Measurements from ENCODE around the gene PRELP.
"Not testable (repeated sequence)": the region's sequence is repeated elsewhere in the genome, so short reads cannot be mapped to it uniquely, and the experiment has no call there.

Gene PRELP

DNA sequence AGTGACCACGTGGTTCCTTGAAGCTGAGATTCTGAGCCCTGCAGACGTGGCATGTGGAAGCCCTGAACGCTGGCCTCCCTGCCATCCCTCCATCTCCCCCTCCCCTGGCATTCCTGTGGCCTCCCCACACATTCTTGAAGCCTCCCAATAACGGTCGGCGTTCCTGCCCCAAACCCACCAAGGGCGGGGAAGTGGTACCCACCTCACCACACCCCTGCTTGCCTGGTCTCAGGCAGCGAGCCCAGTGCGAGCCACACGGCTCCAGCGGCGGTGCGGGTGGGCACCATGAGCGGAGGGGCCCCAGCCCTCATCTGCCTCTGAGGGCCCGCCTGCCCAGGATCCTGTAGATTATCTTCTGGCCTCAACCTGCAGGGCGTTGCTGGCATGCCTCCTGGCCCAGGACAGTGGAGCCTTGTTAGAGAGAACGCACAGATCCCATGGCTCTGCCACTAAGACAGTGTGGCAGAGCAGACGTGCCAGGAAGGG, 20.6 kb upstream of the PRELP start:
- DNase-seq: peak; percentile 84

DNA sequence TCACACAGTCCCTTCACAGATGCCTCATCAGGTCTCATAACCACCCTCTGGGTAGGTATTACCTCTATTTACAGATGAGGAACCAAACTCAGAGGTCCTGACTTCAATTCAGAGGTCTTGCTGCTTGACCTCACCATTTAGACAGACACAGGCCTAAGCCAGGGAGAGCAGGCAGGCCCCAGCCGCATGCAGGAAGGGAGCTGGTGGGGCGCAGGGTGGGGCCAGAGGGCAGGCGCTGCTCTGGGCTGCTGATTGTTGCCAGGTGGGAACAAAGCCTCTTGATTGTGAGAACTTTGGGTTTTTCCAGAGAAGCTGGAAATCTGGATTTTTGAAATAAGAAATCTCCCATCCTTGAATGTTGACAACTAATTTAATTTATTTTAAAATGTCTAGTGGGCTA, 19.9 kb upstream of the PRELP start:
- DNase-seq: no peak

DNA sequence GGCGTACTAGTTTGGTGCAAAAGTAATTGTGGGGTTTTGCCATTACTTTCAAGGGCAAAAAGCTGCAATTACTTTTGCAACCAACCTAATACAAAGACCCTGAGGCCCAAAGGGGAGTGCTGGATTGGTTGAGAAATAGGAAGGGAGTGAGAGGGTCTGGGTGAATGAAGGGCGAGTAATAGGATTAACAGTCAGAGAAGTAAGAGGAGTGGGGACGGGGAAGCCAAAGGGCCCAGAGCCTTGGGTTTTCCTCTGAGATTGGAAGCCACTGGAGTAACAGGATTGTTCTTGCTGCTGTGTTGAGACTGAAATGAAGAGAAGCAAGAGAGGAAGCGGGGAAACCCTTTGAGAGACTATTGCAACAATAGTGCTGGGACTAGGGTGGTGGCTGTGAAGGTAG, 19.0 kb upstream of the PRELP start:
- DNase-seq: no peak

DNA sequence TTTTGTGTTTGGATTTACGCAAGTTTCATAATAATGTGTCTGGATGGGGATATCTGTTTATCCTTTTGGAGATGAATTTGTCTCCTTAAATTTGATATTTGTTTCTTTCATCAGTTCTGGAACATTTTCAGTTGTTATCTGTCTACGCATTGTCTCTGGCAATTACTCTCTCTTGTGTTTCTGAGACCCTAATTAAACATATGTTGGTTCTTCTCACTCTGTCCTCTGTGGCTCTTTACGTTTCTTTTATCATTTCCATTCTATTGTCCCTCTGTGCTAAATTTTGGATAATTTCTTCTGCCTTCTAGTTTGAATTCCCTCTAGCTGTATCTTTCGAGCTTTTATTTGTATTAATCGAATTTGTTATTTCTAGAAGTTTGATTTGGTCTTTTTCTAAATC, 17.5 kb upstream of the PRELP start:
- no peak for DNase-seq

DNA sequence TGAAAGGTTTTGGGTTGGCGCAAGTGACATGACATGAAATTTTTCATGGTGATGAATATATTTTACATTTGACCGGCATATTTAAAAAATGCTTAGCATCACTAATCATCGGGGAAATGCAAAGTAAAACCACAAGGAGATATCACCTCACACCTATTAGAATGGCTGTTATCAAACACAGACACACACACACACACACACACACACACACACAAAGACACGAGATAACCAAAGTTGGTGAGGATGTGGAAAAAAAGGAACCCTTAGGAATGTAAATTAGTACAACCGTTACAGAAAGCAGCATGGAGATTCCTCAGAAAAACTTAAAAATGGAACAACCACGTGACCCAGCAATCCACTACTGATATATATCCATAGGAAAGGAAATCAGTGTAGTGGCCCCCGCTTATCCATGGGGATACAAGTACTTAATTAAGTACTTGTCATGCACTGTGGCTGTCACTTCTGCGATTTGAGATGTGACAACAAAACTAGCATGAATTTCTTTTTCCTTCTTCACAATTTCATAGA, 15.9 kb upstream of the PRELP start:
- DNase-seq: no peak

DNA sequence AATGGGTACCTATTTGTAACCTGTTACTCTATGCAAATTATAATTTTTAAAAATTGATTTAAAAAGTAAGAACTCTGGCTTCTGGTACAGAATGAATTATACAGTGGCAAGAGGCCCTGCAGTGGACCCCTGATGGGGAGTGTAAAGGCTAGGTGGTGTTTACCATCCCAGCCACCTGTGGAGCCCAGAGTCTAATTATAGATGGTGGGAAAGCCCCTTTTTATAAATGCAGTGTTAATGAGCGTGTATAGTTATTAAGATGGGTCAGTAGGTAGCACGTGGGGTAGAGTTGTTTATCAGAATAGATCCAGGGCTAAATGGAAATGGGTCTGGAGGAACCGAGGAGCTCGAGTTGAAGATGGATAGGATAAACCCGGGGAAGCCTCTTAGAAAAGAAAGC, 13.9 kb upstream of the PRELP start:
- no peak for DNase-seq

DNA sequence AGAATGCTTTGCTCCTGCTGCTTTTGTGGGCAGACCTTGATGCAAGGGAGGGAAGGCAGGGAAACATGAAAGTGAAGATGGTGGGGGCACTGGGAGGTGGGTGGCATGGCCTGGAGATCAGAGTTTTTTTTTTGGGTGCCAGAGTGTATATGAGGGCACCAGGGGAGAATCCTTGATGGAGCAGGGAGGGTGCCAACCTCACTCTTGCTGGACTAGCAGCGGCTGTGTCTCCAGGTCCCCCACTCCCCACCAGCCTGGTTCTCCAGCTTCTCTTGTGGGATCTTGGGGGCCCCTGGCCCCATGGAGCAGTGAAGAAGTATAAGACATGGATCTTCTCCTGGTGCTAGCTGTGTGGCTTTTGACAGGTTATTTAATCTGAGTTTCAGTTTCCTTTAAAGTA, 13.5 kb upstream of the PRELP start:
- DNase-seq: no peak

DNA sequence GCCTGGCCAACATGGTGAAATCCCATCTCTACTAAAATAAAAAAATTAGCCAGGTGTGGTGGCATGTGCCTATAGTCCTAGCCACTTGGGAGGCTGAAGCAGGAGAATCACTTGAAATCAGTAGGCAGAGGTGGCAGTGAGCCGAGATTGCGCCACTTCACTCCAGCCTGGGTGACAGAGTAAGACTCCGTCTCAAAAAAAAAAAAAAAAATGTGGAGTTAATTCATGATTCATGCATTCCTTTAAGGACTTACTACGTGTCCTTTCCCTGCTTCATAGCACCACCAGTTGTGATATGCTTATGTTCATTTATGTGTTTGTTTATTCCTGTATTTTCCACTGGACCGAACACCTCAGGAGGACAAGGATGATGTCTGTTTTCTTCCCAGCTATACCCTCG, 12.7 kb upstream of the PRELP start:
- no peak for DNase-seq

DNA sequence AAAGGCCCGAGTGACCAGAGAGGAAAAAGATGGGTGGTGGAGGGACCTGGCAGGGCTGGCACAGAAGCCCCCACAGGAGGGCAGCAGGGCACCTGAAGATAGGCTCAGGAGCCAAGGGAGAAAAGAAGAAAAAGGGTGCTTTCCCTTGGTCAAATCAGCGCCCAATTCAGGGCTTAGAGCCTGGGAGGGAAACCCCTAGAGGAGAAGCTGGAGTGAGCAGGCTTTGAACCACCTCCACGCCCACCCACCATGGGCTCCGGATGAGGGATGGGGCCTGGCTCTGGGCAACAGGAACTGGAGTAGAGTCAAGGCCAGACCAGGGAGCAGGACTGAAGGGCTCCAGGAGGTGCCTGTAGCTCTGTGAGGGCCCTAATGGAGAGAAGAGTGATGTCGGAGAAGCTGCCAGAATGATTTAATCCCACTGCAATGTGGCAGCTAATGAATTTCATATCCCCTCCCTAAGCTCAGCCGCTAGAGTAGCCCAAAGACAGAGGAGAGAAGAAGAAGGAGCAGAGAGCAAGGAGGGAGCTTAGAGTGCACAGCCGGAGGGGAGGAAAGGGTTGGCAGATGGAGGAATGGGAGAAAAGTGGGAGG, 12.0 kb upstream of the PRELP start:
- no peak for DNase-seq

DNA sequence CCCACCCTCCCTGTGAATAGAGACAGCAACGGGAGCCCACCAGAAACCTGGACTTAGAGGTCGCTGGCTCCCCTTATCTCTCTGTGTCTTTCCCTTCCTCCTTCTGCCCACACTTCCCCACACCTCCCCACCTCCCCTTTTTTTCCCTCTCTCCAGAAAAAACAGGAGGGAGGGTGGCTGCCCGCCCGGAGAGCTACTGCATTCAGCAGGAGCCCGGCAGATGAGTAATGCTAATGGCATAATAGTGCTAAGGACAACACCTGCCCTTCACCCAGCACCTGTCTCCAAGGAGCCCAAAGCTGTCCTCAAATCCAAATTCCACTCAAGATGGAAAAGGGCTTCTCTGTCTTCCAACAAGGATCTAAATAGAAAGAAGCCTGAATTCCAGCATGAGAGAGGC, 11.4 kb upstream of the PRELP start:
- peak; percentile 74 for DNase-seq

DNA sequence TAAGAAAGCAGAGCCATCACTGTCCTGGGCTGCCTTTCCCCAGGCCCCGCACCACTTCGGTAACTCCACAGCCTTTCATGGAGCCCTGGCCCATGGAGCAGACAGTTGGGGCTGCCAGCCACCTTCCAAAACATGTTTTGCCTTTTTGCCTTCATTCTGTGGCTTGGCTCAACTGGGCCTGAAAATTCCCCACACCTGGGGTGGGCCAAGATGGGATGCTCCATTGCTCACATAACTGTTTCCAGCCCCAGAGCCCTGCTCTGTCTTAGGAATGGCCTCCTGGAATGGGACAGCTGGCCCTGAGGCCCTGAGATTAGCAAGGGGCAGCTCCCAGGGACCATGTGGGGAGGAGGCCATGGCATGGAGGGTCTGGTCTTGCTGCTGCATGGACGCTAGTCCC, 10.9 kb upstream of the PRELP start:
- no peak for DNase-seq

DNA sequence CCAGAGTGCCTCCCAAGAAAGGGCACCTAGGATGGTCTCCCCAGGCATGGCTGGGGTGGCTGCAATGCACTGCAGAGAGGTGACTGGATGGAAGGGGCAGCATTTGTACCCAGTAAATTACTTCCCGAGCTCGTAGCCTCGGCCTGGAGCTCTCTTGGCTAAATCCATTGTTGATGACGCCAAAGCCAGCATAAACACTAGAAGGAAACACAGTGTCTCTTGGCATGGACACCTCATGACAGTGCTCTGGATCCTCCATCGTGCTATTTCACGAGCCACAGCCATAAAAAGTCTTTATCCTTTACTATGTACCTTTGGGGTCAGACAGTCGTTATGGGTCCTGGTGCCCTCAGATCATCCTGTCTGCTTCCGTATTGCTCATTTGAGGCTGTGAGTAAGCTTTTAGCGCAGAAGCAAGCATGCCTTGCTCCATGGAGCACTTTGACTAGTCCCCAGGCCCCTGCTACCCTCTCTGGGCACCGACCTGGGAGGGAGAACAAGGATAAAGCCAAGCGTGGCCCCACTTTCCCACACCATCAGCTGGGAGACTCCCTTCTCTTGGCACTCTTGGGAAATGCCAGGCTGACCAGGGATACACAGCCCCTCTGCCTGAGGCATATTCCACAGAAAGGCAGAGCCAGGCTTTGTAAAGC, 10.3 kb upstream of the PRELP start:
- no peak for DNase-seq

DNA sequence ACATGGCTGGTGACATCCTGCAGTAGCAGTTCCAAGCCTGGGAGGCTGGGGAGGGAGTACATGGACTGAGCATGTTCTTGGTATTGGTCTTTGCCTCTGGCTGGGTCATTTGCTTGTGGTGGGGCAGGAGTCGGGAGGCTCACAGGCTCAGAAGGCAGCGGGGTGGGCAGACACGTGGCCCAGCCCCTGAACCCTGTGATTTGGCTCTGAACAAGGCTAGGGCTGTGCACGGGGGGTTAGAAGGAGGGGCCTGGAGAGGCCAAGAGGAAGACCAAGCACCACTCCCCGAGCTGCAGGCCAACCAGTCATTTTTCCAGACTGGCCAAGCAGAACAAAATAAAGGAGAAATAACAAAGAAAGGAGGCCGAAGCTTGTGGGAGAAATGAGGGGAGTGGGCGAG, 9.7 kb upstream of the PRELP start:
- peak; percentile 69 for DNase-seq

DNA sequence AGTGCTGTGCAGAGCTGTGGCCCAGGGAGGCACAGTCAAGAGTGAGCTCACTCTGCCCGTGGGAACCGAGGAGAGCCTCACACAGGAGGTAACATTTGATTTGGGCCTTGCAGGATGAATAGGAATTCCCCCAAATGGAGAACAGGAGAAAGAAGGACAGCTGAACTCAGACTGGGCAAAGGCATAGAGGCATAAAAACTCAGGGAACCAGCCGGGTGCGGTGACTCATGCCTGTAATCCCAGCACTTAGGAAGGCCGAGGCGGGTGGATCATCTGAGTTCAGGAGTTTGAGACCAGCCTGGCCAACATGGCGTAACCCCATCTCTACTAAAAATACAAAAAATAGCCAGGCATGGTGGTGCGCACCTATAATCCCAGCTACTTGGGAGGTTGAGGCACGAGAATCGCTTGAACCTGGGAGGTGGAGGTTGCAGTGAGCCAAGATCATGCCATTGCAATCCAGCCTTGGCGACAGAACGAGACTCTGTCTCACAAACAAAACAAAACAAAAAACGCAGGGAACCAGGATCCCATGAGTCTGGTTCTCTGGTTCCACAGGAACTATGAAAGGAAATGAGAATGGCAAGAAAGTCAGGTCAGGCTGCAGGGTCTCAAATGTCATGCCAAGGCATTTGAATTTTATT, 8.6 kb upstream of the PRELP start:
- DNase-seq: not testable (repeated sequence)

DNA sequence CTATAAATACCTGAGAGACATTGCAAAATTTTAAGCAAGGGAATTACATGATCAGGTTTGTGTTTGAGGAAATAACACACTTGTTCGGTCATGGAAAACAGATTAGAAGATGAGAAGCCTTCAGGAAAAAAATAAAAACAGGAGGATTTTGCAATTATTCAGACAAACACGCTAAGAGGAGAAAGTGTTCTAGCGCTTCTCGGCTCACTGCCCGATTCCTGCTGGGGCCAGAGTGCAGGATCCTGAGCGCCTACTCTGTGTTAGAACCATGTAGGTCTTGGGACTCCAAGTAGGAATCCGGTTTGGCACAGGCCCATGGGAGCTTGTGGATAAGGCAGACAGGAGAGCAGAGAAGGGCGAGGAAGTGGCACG, 8.1 kb upstream of the PRELP start:
- no peak for DNase-seq

DNA sequence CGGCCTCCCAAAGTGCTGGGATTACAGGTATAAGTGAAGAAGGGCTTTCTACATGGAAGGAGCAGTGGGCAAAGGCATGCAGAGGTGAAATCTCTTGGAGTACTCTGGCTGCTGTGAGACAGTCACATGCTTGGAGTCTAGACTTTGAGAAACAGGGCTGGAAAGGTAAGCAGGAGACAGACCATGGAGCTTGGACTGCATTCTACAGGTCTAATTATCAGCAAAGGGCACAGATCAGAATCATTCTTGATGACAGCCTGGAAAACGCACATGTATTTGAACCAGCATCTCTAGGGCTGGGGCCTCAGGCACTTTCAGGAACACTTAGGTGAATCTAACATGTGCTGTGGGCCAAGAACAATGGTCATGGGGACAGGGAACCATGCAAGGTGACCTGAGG, 7.3 kb upstream of the PRELP start:
- DNase-seq: no peak

DNA sequence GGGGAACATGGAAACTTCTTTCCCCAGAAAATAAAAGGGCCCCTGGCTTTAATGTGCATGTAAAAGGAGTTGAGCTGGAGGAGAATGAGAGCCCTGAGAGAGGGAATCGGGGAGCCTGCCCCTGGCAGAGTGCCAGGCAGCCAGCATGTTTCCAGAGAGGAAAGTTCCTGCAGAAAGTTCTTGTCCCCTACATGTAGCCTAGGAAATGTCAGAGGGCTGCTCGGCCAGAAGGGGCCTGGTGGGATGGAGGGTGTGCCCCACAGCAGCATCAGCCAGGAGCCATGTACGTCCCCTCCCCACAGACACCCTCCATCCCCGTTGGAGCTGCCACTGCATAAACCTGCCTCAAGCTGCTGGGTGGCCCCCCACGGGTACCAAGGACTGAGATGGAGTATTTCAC, 5.4 kb upstream of the PRELP start:
- DNase-seq: no peak

DNA sequence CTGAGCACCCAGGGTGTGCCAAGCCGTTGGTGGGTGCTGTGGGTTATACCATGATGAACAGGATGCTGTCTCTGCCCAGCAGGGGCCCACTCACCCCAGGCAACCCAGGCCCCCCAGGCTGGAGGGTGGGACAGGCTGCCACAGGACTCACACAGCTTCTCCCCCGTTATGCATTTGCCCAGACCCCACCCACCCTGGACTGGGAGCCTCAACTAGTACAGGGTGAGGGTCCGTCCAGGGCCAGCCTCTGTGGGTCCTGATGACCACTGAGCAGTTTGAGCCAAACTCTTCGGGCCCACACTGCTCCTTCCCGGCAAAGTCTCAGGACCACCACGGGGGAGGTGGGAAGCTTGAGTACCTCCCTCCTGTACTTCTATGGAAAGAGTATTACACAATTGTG, 3.8 kb upstream of the PRELP start:
- DNase-seq: no peak

DNA sequence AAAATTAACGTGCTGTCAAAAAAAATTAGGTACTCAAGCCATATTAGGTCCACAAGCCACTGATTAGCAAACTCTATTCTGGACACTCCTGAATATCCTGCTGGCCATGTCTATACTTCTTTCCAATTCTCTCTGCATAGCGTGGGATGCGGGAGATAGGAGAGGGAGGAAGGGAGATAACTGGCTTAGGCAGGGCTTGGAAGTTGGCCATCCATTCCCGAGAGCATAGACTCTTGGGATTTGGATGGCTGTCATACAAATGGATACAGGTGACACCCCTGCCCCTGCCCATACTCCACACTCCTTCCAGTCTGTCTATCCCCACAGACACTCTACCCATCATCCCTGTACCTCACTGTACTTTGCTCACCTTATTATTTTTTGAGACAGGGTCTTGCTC, 2.3 kb upstream of the PRELP start:
- DNase-seq: no peak

DNA sequence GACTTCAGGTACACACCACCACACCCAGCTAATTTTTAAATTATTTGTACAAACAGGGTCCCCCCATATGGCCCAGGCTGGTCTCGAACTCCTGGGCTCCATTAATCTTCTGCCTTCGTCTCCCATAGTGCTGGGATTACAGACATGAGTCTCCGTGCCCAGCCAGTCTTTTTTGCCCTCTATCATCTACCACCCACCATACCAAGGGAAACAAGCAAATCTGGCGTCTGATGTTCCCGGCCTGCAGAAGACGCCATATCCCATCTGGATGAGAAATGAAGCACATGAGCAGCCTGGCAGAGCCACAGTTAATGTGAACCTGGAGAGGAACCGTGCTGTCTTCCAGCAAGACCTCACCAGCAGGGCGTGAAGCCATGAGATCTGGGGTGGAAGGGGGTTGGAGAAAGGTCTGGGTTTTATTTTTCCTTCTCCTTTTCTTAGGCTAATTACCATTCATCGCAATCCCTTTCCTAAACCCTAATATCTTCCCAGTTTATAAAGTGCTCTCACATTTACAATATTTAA, 1.8 kb upstream of the PRELP start:
- no peak for DNase-seq

DNA sequence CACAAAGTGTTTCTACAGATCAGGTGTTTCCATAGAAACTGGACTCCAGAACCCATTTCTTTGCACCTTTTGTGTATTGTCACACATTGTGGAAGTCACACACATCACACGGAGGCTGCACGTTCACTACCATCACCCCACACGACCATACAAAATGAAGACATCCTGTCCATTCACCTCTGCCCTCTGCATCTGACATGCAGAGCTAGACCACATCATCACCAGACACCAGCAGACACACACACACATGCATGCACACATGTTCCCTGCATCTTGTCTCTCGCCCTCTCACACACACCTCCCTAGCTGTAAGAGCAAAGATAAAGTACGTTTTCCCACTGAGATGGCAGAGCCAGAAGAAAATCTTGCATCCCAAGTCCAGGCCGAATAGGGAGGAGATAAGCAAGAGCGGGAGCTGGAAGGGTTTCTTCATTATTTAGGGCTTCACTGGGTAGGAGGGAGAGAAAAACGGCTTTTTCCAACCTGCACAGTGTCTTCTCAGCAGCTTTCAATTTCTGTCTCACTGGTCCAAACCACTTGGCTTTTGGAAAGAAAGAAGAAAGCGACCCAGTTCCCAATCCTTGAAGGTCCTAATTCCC, 709 bp downstream of the PRELP start:
- no peak for DNase-seq

DNA sequence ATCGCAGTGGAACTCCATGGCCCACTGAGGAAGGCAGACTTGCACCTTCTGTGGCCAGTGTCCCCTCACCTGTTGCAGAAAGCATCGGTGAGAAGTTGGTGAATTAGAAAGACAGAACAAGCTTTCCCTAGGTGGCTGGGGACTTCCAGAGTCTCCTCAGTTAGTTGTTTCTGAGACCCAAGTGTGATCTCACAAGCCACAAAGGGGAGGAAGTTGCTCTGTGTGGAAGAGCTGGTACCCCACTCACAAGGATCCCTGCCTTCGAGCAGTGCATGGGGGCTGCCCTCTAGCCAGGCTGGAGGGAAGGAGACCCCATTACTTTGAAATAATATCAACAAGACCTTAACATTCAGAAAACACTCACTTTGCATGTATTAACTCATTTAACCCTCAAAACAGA, 2.1 kb downstream of the PRELP start:
- DNase-seq: no peak

DNA sequence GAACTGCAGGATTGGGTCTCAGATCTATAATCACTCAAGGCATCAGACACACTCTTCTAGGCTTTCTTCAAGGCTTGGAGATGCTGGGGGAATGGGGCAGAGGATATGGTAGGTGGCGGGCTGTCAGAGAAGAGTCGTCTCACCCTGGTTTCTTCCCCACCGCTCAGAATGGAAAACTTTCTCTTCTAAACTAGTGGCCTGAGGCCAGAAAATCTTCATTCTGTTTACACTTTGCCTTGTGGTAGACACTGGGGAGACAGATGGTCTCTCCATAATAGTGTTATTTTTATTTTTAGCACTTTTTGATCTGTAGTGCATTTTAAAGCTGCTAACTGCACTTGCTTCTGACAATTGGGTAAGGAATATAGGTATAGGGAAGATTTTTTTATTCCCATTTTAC, 2.6 kb downstream of the PRELP start:
- DNase-seq: no peak

DNA sequence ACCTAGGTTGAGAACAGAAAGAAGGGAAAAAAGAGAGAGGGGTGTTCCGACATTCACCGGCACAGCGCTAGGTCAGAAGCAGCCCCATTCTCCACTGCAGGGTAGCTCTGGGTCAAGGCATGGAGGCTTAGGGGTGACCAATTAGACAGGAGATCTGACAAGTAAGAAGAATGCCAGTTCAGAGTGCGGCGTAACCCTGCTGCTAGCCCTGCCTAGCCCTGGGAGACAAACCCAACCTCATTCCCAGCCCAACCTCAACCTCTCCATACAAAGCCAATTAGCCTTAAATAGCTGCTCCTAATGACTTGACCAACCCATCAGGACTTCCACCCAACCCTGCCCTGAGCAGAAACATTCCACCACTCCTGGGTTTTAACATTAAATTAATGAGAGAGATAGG, 3.4 kb downstream of the PRELP start:
- DNase-seq: peak; percentile 73

Data from islet precursor cell (in vitro differentiated cells).